HG03457 (cell line): ENCODE data around the gene CHST7.
A peak's percentile ranks its signal among the peaks of the same experiment; 100 is the strongest.
"Not testable (repeated sequence)": the region's sequence is repeated elsewhere in the genome, so short reads cannot be mapped to it uniquely, and the experiment has no call there.

Experiments
- ATAC-seq: cut with Tn5 transposase; IDR thresholded peaks from one replicate; pipeline ENCODE4 v1.9.1; 2021; ENCODE audit warnings: moderate number of reproducible peaks; ENCODE audit not compliant: unreplicated experiment

The CHST7 gene, protein sequence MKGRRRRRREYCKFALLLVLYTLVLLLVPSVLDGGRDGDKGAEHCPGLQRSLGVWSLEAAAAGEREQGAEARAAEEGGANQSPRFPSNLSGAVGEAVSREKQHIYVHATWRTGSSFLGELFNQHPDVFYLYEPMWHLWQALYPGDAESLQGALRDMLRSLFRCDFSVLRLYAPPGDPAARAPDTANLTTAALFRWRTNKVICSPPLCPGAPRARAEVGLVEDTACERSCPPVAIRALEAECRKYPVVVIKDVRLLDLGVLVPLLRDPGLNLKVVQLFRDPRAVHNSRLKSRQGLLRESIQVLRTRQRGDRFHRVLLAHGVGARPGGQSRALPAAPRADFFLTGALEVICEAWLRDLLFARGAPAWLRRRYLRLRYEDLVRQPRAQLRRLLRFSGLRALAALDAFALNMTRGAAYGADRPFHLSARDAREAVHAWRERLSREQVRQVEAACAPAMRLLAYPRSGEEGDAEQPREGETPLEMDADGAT

DNA sequence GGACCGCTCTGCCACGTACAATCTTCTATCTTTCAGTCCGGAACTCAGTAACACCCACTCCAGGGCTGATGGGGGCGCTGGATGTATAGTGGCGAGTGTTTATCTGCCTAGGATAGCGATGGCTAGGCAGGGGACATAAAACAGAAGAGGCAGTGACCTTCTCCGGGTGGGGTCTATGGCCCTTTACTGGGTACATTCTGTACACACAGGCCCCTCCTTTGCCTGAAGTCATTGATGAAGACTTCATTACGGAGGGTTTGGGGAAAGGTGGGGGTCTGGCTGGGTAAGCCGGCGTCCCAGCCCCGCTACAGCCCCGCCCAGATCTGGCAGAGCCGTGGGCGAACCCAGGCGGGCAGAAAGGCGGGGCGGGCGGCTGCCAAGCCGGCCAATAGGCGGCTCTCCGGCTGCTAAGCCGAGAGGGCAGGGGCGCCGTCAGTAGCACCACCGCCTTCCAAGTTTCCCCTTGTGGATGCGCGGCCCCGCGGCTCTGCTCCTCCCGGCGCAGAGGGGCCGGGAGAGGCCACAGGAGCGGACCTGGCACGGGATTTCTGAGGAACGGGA lies at the start of gene CHST7:
Gene CHST7, plus strand, starts transcription at position 435 of the 561 bp plus-strand sequence. CDS start 167 bp downstream, outside the sequence.
- no peak for ATAC-seq

DNA sequence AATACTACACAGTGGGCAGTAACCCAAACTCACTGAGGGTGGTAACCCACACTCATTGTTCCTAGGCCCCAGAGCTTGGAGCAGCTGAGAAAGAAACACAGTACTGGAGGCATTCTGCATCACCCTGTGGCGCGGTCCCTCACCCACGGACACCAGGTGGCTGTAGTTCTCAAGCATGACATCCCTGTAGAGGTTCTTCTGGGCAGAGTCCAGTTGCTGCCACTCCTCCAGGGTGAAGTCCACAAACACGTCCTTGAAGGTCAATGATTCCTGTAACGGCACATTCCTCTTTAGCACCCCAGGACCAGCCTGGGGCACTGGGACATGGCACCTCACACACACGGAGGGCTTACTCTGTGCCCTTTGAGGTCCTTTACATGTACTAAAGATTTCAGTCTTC lies 44.9 kb upstream of the CHST7 start:
- not testable (repeated sequence) for ATAC-seq

DNA sequence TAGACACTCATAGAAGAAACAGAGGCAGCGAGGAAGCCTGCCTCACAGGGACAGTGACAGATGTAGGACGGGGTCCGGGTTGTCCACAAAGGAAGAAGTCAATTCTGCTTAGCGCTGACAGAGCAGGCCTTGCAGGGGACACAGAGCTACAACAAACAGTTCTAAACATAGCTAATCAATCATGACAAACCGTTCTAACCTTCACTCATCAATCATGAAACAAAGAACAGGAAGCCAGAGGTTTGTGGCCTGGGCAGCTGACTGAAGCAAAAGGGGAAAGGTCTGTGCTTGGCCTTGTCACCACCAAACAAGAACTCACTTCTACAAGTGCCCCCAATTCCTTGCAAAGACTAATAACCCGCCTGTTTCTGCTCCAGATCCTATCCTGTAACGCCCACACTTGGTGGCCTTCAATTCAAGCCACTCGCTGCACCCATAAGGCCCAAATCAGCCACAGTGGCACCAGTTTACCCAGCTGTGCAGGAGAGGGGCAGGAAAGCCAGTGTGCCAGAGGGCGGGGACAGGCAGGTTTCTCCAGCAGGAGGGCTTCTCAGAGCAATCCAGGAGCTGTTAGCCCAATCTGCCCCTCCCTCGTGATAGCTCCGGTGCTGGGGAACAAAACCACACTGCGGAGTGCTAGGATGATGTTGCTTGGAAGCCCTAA lies 43.7 kb upstream of the CHST7 start:
- not testable (repeated sequence) for ATAC-seq

DNA sequence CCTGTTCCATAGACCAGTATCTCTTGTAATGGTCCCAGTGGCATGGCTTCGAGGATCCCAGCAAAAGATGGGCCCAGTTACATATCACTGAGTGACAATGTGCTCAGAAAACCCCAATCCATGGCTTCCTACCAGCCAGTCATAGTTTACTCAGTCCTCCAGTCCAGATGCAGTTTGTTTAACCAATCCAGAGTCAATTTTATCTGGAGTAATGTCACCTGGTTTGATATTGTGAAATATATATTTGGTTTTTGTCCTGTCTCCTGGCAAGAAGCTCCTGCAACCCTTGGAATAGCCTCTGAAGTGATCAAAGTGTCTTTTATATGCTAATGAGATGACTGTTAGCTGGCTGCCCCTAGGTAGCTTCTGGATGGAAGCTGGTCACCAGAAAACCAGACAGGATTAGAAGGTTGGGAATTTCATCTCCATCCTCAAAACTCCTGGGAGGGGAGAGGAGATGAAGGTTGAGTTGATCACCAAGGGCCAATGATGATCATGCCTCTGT lies 43.1 kb upstream of the CHST7 start:
- not testable (repeated sequence) for ATAC-seq

DNA sequence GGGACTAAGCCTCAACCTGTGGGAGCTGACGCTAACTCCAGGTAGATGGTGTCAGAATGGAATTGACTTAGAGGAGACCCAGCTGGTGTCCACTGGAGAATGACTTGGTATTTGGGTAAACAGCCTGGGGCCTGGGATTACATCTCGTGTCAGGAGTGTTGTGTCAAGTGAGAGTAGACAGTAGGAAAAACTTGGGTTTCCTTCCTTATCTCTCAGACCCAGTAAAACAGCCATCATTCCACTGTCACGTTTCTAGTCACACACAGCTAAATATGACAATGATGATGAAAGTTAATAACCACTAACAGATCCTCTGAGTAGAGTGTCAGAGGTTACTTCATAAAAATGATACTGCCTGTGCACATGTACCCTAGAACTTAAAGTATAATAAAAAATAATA lies 42.1 kb upstream of the CHST7 start:
- ATAC-seq = no peak

DNA sequence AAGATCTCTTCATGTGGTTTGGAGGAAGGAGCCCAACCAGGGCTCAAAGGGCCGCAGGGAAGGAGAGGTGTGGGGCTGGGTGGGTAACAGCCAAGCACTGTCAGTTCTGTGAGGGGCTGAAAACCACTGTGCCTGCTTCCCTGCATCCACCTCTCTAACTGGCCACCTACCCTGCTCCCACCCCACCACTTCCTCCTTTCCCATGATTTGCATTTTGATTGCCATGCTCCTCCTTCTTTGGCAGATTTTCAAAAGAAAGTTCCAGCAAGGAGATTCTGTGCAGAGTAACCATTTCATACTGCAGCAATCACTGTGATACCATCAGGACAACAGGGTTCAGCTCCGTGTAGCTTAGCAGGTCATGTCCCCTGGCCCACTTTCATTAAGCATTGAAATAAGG lies 30.1 kb upstream of the CHST7 start:
- ATAC-seq = no peak

DNA sequence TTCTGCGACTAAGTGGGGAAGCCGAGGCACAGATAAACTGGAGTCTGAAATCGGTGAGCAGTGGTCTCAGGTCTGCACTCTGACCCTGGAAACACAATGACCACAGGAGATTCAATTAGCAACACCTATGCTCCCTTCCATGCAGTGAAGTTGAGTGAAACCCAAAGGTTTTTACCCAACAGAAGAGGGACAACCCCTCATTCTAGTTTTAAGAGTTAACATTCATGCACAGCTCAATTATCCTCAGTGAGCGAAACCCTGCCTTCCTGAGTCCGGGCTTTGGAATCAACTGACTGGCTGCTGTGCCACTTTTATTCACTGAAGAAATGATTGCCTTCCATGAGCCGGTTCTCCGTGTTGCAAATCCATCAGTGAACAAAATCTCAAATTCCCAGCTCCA lies 29.0 kb upstream of the CHST7 start:
- not testable (repeated sequence) for ATAC-seq

DNA sequence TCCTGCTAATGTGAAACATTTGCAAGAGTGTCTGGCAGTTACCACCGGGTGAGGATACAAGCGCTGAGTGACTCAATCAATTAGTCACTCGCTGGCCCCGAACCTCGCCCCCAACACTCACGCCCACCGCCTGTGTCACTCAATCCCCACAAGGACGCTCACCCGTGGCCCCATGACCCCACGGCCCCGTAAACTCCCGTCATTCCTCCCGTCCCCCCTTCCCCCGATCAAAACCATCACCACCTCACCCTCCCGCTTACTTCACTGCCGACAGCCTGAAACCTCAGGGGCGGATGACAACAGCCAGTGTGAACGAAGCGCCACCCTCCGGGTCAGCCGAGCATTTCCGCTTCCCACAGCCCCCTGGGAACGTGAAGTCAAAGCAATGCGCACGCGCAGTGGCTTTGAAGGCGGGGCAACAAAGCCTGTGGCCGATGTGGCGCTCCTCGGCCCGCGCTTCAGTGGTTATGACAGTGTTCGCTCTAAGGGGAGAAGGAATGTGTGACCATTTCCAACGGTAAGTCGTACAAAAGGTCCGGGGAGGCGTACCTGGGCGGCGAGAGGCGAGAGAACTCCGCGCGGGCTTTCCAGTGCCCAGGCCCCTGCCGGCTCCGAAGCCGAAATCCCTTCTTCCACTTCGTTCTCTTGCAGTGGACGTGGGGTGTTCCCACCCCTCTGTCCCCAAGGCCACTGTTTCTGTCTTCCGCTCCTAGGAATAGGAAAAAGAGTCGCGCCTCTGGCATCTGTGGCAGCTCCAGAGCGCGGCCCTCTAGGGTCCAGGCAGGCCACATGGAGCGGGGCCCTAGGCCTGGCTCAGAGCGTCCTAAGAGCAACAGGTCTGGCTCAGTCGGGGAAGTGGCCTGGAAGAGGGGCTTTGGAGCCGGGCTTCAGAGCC lies 28.2 kb upstream of the CHST7 start, which contains the start of gene ZNF674:
Gene ZNF674, minus strand, starts transcription at position 311 of the 895 bp plus-strand sequence. CDS start 3,334 bp downstream, outside the sequence.
- ATAC-seq = peak; percentile 71

DNA sequence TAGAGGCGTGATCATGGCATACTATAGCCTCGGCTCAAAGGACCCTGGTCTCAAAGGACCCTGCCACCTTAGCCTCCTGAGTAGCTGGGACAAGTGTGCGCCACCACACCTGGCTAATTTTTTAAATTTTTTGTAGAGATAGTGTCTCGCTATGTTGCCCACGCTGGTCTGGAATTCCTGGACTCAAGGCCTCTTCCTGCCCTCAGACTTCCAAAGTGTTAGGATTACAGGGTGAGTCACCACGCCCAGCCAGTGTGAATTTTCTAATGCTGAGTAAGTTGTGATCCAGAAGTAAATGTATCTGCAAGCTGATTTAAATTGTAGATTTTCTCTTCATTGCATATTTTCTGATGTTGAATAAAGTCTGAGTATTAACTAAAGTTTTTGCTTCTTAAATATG lies 25.7 kb upstream of the CHST7 start:
- no peak for ATAC-seq

DNA sequence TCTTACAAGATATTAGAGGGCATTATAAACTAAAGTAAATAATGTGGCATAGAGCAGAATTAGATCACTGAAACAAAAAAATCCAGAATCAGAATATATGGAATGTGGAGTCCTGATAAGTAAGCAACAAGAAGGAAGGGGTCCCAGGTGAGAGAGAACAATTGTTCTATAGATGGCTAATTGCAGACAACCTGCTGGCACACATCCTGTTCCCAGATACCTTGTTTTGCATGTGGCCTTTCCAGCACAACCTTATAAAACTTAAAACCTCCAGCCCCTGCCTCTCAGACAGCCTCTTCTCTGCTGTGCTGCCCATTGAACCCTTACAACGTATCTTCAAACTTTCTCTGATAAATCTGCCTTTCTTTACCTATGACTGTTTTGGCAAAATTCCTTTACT lies 23.7 kb upstream of the CHST7 start:
- ATAC-seq = no peak

DNA sequence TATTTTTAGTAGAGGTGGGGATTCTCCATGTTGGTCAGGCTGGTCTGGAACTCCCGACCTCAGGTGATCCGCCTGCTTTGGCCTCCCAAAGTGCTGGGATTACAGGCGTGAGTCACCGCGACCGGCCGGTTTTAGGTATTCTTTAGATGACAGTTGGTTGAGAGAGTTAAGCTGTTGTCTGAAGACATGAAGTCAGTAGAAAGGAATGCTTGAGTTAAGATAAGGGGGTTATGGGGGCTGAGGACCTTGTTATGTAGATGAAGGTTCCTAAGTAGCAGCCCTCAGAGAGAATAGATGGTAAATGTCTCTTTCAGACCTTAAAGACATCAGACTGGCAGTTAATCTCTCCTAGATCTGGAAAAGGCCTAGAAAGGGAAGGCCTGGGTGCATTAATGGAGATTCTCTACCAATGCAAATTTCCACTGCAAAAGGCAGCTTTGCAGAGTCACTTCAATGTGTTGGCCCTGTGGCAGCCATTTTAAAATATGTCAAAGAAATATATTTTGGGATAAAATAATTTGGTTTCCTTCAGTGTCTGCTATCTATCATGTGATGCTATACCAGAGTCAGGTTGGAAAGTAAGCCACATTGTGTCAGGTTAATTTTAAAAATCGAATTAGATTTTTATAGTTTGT lies 22.0 kb upstream of the CHST7 start:
- ATAC-seq = no peak

DNA sequence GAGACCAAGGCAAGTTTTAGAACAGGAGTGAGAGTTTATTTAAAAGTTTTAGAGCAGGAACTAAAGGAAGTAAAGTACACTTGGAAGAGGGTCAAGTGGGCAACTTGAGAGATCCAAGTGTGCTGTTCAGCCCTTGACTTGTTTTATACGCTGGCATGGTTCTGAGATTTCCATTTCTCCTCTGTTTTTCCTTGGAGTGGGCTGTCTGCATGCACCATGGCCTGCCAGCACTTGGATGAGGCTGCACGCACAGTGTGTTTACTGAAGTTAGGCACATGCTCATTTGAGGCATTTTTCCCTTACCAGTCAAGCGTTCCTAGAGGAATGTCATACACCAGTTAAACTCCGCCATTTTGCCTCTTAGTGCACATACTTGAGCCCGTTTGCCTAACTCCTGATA lies 19.6 kb upstream of the CHST7 start:
- no peak for ATAC-seq

DNA sequence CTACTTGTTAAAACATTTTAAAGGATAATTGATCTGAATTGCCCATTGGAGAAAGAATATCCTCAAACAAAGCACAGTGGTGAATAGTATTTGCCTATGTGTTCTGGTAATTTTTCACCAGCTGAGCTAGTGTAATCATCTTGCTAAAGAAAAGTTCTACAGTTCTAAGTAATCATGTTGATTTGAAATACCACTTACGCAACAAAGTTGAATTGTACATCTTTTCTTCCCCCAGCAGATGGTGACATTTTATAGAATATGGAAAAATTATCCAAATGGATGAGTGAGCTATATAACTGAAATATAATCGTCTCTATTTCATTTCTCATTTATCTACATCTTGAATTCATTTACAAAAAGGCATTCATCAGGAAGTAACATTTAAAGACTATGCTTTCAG lies 18.6 kb upstream of the CHST7 start:
- ATAC-seq = no peak

DNA sequence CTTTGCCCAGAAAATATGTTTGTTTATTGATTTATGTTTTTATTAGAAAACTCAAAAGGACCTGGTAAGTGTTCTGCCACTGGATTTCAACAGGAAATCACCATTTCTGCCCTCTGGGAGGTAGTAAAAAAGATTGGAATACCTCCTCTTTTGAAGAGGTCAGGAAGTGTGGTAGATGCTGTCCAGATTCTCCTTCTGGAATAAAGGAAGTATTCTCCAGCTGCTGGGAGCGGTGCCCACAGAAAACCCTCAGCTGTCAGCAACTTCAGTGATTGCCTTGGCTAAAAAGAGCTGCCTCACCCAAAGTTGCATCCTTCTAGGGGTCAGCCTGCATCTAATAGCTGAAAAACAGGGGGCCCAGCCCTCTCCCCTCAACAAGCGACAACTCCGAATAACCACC lies 14.5 kb upstream of the CHST7 start:
- no peak for ATAC-seq

DNA sequence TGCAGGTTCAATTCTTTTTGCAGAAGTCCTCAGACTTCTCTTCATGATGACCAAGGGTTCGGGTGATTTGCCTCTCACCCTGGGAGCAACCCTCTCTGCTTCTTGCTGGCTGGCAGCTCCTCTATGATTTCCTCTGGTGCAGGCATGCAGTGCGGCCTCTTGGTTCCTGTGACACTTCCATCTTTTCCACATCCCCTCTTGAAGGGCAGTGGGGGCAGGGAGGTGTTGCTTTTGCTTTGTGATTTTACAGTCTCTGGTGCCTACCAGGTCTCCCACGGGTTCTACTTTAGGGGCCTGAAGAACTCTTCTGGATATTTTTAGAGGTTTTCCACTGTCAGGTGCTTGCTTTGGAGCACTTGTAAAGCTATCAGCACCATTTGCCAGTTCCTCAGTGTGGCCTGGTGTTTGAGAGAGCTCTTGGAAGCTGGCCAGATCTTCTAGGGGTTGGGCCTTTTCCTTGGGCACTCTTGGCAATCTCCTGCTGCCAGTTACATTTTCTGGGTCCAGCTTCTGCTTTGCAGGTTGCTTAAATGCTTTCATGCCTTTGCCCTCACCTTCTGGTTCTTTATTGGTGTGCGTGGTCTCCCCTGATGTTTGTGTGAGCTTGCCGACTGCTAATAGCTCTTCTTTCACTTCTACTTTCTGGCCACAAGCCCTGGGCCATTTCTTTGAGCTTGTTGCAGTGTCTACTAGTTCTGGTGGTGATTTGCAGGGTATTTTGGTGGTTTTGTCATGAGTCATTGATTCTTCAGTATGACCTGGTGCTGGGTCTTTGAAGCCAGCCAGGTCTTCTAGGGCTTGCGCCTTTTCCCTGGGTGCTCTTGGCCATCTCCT lies 11.5 kb upstream of the CHST7 start:
- ATAC-seq = peak; percentile 95

DNA sequence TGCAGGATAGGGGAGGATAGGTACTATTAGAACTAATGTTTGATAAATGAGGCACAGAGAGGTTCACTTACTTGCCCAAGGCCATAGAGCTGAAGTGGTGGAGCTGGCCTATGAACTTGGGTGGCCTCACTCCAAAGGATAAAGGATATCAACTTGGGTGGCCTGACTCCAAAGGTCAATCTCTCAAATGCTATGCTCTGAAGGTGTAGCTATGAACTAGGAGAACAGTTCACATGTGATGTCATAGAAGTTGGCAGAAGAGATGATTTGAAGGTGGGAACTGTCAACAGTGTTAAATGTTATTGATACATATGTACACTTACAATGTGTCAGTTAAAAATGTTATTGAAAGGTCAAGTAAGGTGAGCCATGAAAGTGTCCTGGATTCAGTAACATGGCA lies 6.2 kb upstream of the CHST7 start:
- no peak for ATAC-seq

DNA sequence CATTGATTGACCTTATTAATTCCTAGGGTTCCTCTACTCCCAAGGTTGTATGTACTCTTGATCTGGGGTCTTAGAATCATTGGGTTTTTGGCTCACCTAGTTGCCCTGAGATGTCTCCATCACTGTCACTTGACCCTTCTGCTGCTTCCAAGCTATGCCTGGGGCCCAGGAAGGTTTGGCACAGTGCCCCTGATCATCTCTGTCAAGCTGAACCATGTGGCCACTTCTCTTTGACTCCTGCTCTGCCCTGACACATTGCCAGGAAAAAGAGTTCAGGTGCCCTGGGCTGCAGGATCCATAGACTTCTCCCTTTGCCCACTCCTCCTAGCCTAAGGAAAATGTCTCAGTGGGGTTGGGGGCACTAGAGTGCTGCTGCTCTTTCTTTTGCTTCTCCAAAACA lies 3.9 kb upstream of the CHST7 start:
- ATAC-seq = no peak

DNA sequence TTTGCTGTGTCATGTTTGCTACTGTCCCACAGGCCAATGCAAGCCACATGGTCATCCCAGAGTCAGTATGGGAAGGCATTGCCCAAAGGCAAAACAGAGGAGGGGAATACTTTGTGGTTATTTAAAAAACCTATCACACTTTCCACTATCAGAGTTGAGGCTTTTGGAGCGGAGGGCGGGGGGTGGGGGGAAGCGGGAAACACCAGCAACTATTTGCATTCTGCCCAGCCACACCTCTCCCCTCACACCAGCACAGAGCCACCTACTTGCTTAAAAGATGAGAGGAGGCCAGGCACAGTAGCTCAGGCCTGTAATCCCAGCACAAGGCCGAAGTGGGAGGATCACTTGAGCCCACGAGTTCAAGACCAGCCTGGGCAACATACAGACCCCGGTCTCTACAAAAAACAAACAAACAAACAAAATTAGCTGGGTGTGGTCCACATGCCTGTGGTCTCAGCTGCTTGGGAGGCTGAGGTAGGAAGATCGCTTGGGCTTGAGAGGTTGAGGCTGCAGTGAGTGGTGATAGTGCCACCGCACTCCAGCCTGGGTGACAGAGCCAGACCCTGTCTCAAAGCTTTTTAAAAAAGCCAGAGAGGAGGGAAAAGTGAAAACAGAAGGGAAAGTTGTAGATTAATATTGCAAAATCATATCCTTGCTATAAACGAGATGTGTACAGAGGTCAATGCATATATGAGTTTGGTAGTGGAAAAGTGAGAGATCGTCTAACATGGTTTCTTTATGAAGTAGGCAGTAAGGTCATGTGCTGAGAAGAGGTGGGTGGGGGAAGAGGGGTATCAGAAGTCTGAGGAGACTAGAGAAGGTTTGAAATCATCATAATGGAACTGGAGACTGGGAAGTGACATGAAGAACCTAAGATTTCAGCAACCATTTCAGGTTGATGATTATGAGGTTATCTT lies 1.9 kb upstream of the CHST7 start:
- no peak for ATAC-seq
